Measurements from ENCODE around the gene OPCML. TPM values are rescaled to one million over a fixed set of nuclear protein-coding genes. Genes with fewer than 3 reads are reported as not detected.
A peak's percentile ranks its signal among the peaks of the same experiment; 100 is the strongest.

Gene OPCML
- total and polyA plus RNA-seq, 4 donors, result 16.6 to 70.3 (median 58.1) TPM

- Histone ChIP-seq H3K27me3 (ENCODE audit: control insufficient read depth, insufficient read depth, low read length) (no peaks in the 10 kb centered on the region), H3K4me3 (ENCODE audit: low read depth, low read length) (no peak overlapping the region), H3K4me1 (ENCODE audit: control insufficient read depth, insufficient read depth, low read length) (peaks cover 16% of the 10 kb centered on the region), H3K27ac (ENCODE audit: low read depth, low read length) (no peak overlapping the region), H3K9me3 (ENCODE audit: control insufficient read depth, insufficient read depth, low read length) (no peaks in the 10 kb centered on the region), H3K36me3 (ENCODE audit: control insufficient read depth, insufficient read depth, low read length) (no peaks in the 10 kb centered on the region)
- DNase-seq (ENCODE audit: low read depth in 4 of 6, low spot score in 6 of 6), result no peak
- WGBS (ENCODE audit: insufficient coverage), result 87% methylated on average over 4 of the region's 4 CpGs
These were observed 395.9 kb downstream of the OPCML start for GRCh38 chr11:133136376-133136775.

GRCh38 chr11:133134314-133135173, 397.8 kb downstream of the OPCML start:
- Histone ChIP-seq H3K27me3 (ENCODE audit: control insufficient read depth, insufficient read depth, low read length) (no peaks in the 10 kb centered on the region), H3K4me1 (ENCODE audit: control insufficient read depth, insufficient read depth, low read length) (peaks cover 16% of the 10 kb centered on the region), H3K27ac (ENCODE audit: low read depth, low read length) (no peak overlapping the region), H3K36me3 (ENCODE audit: control insufficient read depth, insufficient read depth, low read length) (no peaks in the 10 kb centered on the region), H3K9me3 (ENCODE audit: control insufficient read depth, insufficient read depth, low read length) (no peaks in the 10 kb centered on the region), H3K4me3 (ENCODE audit: low read depth, low read length) (no peak overlapping the region)
- DNase-seq (ENCODE audit: low read depth in 4 of 6, low spot score in 6 of 6), result peak in 5 of 6 donors; percentile 26 to 86 (median 36)
- WGBS (ENCODE audit: insufficient coverage), result 32% methylated on average over 10 of the region's 11 CpGs

GRCh38 chr11:133133606-133134005, 398.7 kb downstream of the OPCML start:
- no peak overlapping the region for H3K27ac ChIP-seq (ENCODE audit: low read depth, low read length)
- DNase-seq (ENCODE audit: low read depth in 4 of 6, low spot score in 6 of 6), result peak in 2 of 6 donors; percentile 38 to 42
- peaks cover 16% of the 10 kb centered on the region for H3K4me1 ChIP-seq (ENCODE audit: control insufficient read depth, insufficient read depth, low read length)
- no peak overlapping the region for H3K4me3 ChIP-seq (ENCODE audit: low read depth, low read length)
- H3K36me3 ChIP-seq (ENCODE audit: control insufficient read depth, insufficient read depth, low read length), result no peaks in the 10 kb centered on the region
- WGBS (ENCODE audit: insufficient coverage), result 43% methylated on average over 3 of the region's 4 CpGs
- H3K27me3 ChIP-seq (ENCODE audit: control insufficient read depth, insufficient read depth, low read length), result no peaks in the 10 kb centered on the region
- no peaks in the 10 kb centered on the region for H3K9me3 ChIP-seq (ENCODE audit: control insufficient read depth, insufficient read depth, low read length)

GRCh38 chr11:133133050-133133449, 399.3 kb downstream of the OPCML start:
- no peaks in the 10 kb centered on the region for H3K36me3 ChIP-seq (ENCODE audit: control insufficient read depth, insufficient read depth, low read length)
- no peaks in the 10 kb centered on the region for H3K27me3 ChIP-seq (ENCODE audit: control insufficient read depth, insufficient read depth, low read length)
- WGBS (ENCODE audit: insufficient coverage), result 65% methylated on average over 1 of the region's 3 CpGs
- H3K4me3 ChIP-seq (ENCODE audit: low read depth, low read length), result no peak overlapping the region
- H3K27ac ChIP-seq (ENCODE audit: low read depth, low read length), result no peak overlapping the region
- H3K9me3 ChIP-seq (ENCODE audit: control insufficient read depth, insufficient read depth, low read length), result no peaks in the 10 kb centered on the region
- no peak for DNase-seq (ENCODE audit: low read depth in 4 of 6, low spot score in 6 of 6)
- peaks cover 15% of the 10 kb centered on the region for H3K4me1 ChIP-seq (ENCODE audit: control insufficient read depth, insufficient read depth, low read length)

GRCh38 chr11:133127741-133128140, 404.6 kb downstream of the OPCML start:
- Histone ChIP-seq H3K27ac (ENCODE audit: low read depth, low read length) (no peak overlapping the region), H3K36me3 (ENCODE audit: control insufficient read depth, insufficient read depth, low read length) (no peaks in the 10 kb centered on the region), H3K27me3 (ENCODE audit: control insufficient read depth, insufficient read depth, low read length) (no peaks in the 10 kb centered on the region), H3K4me3 (ENCODE audit: low read depth, low read length) (no peak overlapping the region), H3K9me3 (ENCODE audit: control insufficient read depth, insufficient read depth, low read length) (no peaks in the 10 kb centered on the region), H3K4me1 (ENCODE audit: control insufficient read depth, insufficient read depth, low read length) (no peaks in the 10 kb centered on the region)
- WGBS (ENCODE audit: insufficient coverage), result 69% methylated on average over 2 of the region's 7 CpGs
- DNase-seq (ENCODE audit: low read depth in 4 of 6, low spot score in 6 of 6), result no peak

GRCh38 chr11:133123796-133124195, 408.5 kb downstream of the OPCML start:
- no peaks in the 10 kb centered on the region for H3K36me3 ChIP-seq (ENCODE audit: control insufficient read depth, insufficient read depth, low read length)
- H3K27ac ChIP-seq (ENCODE audit: low read depth, low read length), result no peak overlapping the region
- no CpG with 5 or more reads among the region's 4 CpGs for WGBS (ENCODE audit: insufficient coverage)

GRCh38 chr11:133123366-133123765, 408.9 kb downstream of the OPCML start:
- no peaks in the 10 kb centered on the region for H3K9me3 ChIP-seq (ENCODE audit: control insufficient read depth, insufficient read depth, low read length)
- H3K27ac ChIP-seq (ENCODE audit: low read depth, low read length), result no peak overlapping the region
- H3K4me3 ChIP-seq (ENCODE audit: low read depth, low read length), result no peak overlapping the region
- 33% methylated on average over 3 of the region's 7 CpGs for WGBS (ENCODE audit: insufficient coverage)
- H3K4me1 ChIP-seq (ENCODE audit: control insufficient read depth, insufficient read depth, low read length), result peaks cover 4% of the 10 kb centered on the region
- H3K36me3 ChIP-seq (ENCODE audit: control insufficient read depth, insufficient read depth, low read length), result no peaks in the 10 kb centered on the region
- no peaks in the 10 kb centered on the region for H3K27me3 ChIP-seq (ENCODE audit: control insufficient read depth, insufficient read depth, low read length)
- peak in 1 of 6 donors; percentile 72 for DNase-seq (ENCODE audit: low read depth in 4 of 6, low spot score in 6 of 6)

More at GRCh38 chr11:133123796-133124195, 408.5 kb downstream of the OPCML start:
- Histone ChIP-seq H3K4me1 (ENCODE audit: control insufficient read depth, insufficient read depth, low read length) (peaks cover under 1% of the 10 kb centered on the region), H3K27me3 (ENCODE audit: control insufficient read depth, insufficient read depth, low read length) (no peaks in the 10 kb centered on the region), H3K9me3 (ENCODE audit: control insufficient read depth, insufficient read depth, low read length) (no peaks in the 10 kb centered on the region), H3K4me3 (ENCODE audit: low read depth, low read length) (no peak overlapping the region)
- DNase-seq (ENCODE audit: low read depth in 4 of 6, low spot score in 6 of 6), result no peak

GRCh38 chr11:133122256-133122655, 410.0 kb downstream of the OPCML start:
- WGBS (ENCODE audit: insufficient coverage), result 46% methylated on average over 1 of the region's 3 CpGs
- no peaks in the 10 kb centered on the region for H3K36me3 ChIP-seq (ENCODE audit: control insufficient read depth, insufficient read depth, low read length)

GRCh38 chr11:133118563-133119268, 413.6 kb downstream of the OPCML start:
- Histone ChIP-seq H3K36me3 (ENCODE audit: control insufficient read depth, insufficient read depth, low read length) (no peaks in the 10 kb centered on the region), H3K4me1 (ENCODE audit: control insufficient read depth, insufficient read depth, low read length) (peaks cover 7% of the 10 kb centered on the region), H3K4me3 (ENCODE audit: low read depth, low read length) (no peak overlapping the region), H3K9me3 (ENCODE audit: control insufficient read depth, insufficient read depth, low read length) (no peaks in the 10 kb centered on the region), H3K27me3 (ENCODE audit: control insufficient read depth, insufficient read depth, low read length) (no peaks in the 10 kb centered on the region), H3K27ac (ENCODE audit: low read depth, low read length) (no peak overlapping the region)
- 53% methylated on average over 5 of the region's 7 CpGs for WGBS (ENCODE audit: insufficient coverage)
- DNase-seq (ENCODE audit: low read depth in 4 of 6, low spot score in 6 of 6), result peak in 2 of 6 donors; percentile 61 to 82

More at GRCh38 chr11:133122256-133122655, 410.0 kb downstream of the OPCML start:
- Histone ChIP-seq H3K4me3 (ENCODE audit: low read depth, low read length) (no peak overlapping the region), H3K4me1 (ENCODE audit: control insufficient read depth, insufficient read depth, low read length) (peaks cover 7% of the 10 kb centered on the region), H3K27me3 (ENCODE audit: control insufficient read depth, insufficient read depth, low read length) (no peaks in the 10 kb centered on the region), H3K27ac (ENCODE audit: low read depth, low read length) (no peak overlapping the region), H3K9me3 (ENCODE audit: control insufficient read depth, insufficient read depth, low read length) (no peaks in the 10 kb centered on the region)
- DNase-seq (ENCODE audit: low read depth in 4 of 6, low spot score in 6 of 6), result no peak

All from spinal cord (tissue), 10 donors.